Hepatic stellate cell (primary cell): Measurements from ENCODE around the gene CD68.
A peak's percentile ranks its signal among the peaks of the same experiment; 100 is the strongest.

ENCODE experiments used
- DNase-seq: peaks from one replicate; pipeline ENCODE4 v3.0.0; 2011; ENCODE audit warnings: low spot score

The CD68 gene

DNA sequence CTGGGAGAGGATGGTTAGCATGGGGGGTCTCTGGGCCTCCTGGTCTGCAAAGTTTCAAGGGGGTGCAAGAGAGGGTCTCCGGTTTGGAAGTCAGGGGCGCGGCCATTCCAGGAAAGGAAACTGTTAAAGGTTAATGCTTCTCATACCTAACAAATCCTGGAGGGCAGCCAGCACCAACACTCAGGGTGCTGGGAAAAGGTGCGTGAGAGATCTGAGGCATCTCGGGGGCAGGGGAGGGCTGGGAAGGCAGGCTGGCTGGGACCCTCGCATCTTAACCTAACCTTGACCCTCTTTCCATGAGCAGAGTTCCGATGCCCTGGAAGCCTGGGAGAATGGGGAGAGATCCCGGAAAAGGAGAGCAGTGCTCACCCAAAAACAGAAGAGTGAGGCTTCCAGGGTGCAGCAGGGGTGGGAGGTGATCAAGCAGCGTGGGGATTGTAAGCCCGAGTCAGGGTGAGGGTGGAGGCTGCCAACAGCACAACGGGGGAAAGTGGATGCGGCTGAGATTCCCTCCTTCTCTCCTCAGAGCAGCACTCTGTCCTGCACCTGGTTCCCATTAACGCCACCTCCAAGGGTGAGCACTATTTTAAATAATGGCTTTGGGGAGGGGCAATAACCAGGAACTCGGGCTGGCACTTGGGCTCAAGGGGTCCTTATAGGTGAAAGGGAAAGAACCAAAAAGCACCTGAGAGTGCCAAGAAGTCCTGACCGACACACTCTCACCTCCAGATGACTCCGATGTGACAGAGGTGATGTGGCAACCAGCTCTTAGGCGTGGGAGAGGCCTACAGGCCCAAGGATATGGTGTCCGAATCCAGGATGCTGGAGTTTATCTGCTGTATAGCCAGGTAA is 19.9 kb upstream of the CD68 start:
- DNase-seq, result no peak

DNA sequence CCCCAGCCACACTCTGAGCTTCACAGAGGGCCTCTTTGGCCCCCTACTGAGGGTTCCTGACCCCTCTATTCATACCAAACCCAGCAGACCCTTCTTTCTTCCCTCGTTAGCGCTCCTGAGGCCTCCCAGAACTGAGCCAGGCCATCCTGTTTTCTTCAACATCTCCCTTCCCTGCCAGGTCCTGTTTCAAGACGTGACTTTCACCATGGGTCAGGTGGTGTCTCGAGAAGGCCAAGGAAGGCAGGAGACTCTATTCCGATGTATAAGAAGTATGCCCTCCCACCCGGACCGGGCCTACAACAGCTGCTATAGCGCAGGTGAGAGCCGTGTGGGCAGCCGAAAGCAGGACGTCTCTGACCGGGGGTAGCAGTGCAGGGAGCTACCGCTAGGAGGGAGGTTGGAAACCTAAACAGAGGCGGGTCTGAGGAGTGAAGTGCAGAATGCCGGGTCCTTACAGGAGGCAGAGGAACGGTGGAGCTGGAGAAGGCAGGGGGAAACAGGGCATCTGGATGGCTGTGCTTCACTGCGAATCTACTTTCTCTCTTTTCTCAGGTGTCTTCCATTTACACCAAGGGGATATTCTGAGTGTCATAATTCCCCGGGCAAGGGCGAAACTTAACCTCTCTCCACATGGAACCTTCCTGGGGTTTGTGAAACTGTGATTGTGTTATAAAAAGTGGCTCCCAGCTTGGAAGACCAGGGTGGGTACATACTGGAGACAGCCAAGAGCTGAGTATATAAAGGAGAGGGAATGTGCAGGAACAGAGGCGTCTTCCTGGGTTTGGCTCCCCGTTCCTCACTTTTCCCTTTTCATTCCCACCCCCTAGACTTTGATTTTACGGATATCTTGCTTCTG is 19.0 kb upstream of the CD68 start:
- DNase-seq, result no peak

DNA sequence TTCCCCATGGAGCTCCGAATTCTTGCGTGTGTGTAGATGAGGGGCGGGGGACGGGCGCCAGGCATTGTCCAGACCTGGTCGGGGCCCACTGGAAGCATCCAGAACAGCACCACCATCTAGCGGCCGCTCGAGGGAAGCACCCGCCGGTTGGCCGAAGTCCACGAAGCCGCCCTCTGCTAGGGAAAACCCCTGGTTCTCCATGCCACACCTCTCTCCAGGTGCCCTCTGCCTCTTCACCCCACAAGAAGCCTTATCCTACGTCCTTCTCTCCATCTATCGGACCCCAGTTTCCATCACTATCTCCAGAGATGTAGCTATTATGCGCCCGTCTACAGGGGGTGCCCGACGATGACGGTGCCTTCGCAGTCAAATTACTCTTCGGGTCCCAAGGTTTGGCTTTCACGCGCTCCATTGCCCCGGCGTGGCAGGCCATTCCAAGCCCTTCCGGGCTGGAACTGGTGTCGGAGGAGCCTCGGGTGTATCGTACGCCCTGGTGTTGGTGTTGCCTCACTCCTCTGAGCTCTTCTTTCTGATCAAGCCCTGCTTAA is 18.3 kb upstream of the CD68 start:
- peak; percentile 93 for DNase-seq

DNA sequence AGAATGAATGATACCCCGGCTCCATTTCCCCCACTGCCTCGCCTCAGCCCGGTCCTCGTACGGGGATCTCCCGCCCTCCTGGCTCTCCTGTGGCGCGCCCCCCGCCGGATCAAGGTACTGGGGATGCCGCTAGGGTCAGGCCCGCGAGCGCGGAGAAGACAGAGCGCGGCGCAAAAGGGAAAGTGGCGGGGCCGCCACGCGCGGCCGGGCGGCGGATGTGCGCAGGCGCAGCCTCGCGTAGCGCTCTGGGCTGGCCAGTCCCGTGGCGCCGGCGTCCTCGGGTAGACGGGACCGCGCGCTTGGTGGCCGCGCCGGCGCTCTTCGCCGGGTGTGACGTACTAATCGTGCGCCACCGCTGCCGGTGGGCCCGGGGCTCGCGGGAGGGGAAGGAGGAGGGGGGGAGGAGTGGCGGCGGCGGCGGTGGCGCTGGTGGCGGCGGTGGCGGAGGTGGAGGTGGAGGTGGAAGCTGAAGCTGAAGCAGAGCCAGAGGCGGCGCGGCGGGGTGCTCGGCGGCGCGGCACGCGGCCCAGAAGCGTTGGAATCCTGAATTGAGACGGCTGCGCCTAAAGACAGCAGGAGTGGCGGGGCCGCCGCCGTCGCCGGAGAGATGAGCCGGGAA is 17.7 kb upstream of the CD68 start, which contains the start of gene SENP3:
SENP3 (plus strand) TSS at position 331 of the 619 bp plus-strand sequence. CDS start 1,158 bp downstream, outside the sequence.
- DNase-seq, result peak; percentile 99

DNA sequence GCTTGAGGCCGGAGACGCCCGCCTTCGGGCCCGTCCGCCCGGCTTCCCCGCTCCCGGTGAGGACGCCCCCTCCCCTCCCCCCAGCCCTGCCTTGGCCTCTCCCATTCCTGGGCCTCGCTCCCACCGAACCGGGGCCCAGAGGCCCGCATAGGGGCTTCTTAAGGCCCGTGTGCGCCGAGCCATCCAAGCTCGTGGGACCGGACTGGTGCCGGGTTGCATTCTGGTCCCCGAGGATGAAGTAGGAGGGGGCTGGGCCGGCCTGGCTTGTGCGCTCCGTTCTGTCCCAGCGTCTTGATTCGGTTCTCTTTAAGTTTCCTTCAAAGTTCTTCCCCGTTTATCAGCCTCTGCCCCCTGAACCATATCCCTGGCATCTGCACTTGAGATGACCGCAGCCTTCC is 17.2 kb upstream of the CD68 start:
- DNase-seq, result peak; percentile 39

DNA sequence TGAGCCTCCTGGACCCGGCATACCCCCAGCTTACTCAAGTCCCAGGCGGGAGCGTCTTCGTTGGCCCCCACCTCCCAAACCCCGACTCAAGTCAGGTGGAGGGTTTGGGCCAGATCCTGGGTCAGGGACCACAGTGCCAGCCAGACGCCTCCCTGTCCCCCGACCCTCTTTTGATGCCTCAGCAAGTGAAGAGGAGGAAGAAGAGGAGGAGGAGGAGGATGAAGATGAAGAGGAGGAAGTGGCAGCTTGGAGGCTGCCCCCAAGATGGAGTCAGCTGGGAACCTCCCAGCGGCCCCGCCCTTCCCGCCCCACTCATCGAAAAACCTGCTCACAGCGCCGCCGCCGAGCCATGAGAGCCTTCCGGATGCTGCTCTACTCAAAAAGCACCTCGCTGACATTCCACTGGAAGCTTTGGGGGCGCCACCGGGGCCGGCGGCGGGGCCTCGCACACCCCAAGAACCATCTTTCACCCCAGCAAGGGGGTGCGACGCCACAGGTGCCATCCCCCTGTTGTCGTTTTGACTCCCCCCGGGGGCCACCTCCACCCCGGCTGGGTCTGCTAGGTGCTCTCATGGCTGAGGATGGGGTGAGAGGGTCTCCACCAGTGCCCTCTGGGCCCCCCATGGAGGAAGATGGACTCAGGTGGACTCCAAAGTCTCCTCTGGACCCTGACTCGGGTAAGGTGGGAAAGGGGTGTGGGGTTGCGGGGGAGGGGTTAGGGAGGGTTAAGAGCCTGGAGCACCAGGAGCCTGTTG is 16.1 kb upstream of the CD68 start:
- no peak for DNase-seq

DNA sequence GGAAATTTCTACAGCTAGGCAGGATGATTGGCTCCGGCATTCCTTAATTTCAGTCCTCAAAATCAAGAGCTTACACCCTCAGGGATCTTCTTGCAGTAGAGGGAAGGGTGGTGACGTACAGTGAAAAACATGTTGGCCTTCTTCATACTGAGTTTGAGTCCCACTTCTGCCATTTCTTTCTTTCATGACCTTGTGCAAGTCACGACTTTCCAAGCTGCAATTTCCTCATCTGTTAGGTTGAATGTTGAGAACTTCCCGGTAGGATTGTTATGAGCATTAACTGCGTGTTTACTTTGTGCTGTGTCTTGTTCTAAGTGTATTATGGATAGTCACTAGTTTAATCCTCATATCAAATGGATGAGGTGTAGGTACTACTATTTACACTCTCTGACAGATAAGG is 9.9 kb upstream of the CD68 start:
- no peak for DNase-seq

DNA sequence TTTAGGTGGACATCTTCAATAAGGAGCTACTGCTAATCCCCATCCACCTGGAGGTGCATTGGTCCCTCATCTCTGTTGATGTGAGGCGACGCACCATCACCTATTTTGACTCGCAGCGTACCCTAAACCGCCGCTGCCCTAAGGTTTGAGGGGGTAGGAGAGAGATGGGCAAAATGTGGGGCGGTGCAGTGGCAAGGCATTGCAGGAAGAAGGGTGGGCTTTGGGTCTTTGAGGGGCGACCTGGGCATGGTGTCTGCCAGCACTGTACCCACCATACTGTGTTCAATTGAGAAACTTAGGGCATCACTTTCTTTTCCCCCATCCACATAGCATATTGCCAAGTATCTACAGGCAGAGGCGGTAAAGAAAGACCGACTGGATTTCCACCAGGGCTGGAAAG is 9.1 kb upstream of the CD68 start:
- DNase-seq, result no peak

DNA sequence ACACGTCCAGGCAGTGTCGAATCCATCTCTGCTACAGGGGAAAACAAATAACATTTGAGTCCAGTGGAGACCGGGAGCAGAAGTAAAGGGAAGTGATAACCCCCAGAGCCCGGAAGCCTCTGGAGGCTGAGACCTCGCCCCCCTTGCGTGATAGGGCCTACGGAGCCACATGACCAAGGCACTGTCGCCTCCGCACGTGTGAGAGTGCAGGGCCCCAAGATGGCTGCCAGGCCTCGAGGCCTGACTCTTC is 7.2 kb upstream of the CD68 start:
- no peak for DNase-seq

DNA sequence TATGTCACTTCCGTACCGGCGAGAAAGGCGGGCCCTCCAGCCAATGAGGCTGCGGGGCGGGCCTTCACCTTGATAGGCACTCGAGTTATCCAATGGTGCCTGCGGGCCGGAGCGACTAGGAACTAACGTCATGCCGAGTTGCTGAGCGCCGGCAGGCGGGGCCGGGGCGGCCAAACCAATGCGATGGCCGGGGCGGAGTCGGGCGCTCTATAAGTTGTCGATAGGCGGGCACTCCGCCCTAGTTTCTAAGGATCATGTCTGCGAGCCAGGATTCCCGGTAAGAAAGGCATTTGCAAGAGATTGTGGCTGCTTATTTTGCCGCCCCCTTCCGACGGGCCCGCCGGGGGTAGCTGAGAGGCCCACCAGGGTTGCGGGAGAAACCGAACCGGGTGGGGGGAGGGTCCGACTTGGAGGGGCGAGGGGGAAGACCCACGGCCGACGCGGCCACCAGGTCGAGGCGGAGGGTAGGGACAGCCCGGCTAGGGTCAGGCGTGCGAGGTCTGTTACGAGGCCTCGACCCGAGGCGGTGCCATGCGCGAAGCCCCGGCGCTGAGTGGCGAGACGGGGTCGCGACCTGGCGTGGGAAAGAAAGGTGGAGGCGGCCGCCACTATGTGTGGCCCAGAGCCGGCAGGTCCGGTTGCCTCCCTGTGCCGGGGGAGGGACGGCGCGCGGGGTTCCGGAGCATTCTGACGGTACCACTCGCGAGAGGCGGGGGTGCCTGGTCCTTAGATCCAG is 6.7 kb upstream of the CD68 start:
- DNase-seq, result peak; percentile 99

DNA sequence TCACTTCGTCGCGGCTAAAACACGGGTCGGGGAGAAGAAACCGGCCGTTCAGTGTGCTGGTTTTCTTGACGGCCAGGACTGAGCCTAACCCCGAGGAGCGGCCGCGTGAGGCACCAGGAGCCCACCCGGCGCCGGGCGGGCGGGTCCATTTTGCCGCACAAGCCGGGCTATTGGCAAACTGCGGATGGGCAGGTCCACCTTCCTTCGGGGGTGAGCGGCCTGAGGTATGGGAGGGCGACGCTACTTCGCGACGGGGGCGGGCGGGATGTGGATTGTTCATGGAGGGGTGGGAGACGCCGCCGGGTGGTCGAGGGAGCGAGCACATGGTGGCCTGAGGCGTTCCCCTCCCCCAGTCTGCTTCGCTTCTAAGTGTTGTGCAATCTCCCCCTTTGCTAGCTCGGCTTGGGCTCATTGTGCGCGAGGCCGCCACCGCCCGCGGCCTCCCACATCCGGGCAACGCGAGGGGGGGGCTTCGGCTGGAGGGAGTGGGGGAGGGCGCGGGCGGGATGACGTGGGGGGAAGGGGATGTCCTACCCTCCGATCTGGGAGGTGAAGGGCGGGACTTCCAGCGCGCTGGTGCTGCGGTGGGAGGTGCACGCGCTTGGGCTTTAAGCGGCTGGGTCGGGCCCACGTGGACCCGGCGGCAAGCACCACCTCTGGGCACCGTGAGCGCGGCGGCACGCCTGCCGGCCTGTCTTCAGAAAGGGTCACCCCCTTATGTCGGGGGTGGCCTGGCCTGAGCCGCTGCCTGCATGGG is 5.9 kb upstream of the CD68 start:
- DNase-seq, result peak; percentile 96

DNA sequence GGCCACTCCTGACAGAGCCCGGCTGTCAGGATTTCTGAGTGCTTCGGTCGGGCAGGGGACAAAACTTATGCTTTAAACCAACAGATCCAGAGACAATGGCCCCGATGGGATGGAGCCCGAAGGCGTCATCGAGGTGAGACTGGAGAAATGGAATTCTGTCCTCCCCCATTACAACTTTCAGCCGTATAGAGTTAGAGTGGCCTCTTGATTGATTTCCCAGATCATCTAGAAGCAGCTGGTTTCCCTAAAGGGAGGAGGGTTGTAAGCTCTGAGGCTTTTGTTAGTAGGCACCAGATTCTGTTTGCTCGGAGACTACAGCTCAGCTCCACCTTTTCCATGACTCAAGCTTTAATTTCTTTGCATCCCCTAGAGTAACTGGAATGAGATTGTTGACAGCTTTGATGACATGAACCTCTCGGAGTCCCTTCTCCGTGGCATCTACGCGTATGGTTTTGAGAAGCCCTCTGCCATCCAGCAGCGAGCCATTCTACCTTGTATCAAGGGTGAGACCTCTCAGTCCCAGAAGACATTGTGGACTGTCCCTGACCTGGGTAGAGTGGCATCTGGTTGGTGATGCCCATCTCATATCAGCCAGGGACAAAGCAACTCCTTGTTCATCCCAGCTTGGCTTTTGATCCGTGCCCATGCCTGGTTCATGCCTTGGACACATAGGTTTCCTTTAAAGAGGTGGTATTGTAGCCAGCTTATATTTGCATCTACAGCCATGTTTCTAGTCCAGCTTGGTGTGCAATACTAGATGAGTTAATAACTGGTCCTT is 5.1 kb upstream of the CD68 start:
- DNase-seq, result no peak

DNA sequence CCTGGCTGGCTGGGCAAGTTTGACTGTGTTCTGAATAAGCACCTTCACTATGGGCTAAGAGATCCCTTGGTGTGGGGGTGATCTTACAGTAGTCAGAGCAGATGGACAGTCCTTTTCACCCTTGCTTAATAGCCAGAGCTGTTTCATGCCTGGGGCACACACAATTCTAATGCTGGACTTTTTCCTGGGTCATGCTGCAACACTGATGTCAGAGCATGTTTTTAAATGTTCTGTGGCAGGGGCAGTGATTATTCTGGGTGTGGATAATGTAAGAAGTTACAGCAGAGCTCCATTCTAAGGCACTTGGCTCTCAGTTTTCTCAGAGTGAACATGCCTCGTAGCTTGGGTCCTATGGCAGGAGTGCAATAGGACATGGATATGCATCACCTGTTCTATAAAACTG is 4.0 kb upstream of the CD68 start:
- DNase-seq, result no peak

DNA sequence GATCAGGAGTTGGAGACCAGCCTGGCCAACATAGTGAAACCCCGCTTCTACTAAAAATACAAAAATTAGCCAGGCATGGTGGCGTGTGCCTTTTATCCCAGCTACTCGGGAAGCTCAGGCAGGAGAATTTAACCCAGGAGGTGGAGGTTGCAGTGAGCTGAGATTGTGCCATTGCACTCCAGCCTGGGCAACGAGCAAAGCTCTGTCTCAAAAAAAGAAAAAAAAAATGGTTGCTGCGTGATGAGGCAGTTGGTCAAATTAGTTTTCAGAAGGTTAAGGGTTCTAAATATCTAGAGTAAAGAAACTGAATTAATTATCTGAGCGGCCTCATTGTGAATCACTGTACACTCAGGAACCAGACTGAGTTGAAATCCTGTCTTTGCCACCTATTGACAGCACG is 3.5 kb upstream of the CD68 start:
- DNase-seq, result no peak

DNA sequence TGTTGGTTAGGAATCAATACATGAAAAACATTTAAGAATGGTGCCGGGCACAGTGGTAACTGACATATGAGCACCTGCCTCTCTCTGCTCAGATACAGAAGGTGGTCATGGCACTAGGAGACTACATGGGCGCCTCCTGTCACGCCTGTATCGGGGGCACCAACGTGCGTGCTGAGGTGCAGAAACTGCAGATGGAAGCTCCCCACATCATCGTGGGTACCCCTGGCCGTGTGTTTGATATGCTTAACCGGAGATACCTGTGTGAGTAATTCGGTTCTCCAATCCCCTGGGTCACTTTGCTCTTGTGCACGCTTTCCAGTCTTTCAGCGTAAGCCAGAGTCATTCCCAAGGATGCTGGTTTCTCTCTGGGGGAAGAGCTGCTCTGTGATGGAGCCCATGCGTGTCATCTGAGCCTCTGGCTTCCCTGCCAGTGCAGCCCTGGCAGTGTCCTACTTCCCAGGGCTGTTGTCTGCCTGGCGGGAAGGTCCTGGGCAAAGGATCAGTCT is 3.0 kb upstream of the CD68 start:
- DNase-seq, result no peak

DNA sequence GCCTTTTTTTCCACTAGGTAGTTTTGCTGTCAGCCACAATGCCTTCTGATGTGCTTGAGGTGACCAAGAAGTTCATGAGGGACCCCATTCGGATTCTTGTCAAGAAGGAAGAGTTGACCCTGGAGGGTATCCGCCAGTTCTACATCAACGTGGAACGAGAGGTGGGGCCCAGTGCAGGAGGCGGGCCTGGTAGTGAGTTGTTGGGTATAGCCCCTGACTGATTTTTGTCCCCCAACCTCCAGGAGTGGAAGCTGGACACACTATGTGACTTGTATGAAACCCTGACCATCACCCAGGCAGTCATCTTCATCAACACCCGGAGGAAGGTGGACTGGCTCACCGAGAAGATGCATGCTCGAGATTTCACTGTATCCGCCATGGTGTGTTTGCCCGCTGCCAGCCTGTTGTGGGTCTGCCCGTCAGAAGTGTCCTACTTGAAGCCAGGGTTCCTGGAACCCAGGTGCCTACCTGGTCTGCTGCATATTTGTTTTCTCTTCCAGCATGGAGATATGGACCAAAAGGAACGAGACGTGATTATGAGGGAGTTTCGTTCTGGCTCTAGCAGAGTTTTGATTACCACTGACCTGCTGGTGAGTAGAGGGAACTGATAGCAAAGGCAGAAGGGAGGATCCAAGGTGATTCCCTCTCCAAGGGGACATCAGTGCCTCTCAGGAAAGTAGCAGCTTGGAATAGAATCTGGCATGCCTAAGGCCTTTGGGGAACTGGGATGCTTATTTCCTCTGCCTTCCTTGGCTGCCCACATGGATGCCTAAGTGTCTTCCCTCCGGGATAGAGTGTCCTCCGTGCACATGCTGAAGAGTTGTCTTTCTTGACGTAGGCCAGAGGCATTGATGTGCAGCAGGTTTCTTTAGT is 1.9 kb upstream of the CD68 start:
- no peak for DNase-seq

DNA sequence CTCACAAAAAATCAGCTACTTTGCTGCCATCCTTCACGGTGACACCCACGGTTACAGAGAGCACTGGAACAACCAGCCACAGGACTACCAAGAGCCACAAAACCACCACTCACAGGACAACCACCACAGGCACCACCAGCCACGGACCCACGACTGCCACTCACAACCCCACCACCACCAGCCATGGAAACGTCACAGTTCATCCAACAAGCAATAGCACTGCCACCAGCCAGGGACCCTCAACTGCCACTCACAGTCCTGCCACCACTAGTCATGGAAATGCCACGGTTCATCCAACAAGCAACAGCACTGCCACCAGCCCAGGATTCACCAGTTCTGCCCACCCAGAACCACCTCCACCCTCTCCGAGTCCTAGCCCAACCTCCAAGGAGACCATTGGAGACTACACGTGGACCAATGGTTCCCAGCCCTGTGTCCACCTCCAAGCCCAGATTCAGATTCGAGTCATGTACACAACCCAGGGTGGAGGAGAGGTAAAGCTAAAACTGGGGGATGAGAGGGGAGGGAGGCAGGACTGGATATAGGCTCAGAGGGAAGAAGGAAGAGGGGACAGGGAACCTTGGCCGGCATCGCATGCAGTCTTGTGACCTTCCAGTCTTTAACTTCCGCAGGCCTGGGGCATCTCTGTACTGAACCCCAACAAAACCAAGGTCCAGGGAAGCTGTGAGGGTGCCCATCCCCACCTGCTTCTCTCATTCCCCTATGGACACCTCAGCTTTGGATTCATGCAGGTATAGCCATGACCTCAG is 581 bp downstream of the CD68 start:
- DNase-seq, result no peak
